22Rv1 (cell line): ENCODE results near the gene LRCH1.

Source experiments
- H3K27ac ChIP-seq: fragments of 450-650 bp; 2 replicates; pipeline ENCODE4 v1.5.1; 2017
- CTCF ChIP-seq: fragments of 450-650 bp; IDR thresholded peaks from 2 replicates; pipeline ENCODE4 v1.5.1; 2017; ENCODE audit warnings: mild to moderate bottlenecking
- ZFX ChIP-seq: fragments of 450-650 bp; IDR thresholded peaks from 2 replicates; pipeline ENCODE4 v1.6.1; 2017; ENCODE audit warnings: antibody characterized with exemption, borderline replicate concordance

LRCH1 gene

DNA sequence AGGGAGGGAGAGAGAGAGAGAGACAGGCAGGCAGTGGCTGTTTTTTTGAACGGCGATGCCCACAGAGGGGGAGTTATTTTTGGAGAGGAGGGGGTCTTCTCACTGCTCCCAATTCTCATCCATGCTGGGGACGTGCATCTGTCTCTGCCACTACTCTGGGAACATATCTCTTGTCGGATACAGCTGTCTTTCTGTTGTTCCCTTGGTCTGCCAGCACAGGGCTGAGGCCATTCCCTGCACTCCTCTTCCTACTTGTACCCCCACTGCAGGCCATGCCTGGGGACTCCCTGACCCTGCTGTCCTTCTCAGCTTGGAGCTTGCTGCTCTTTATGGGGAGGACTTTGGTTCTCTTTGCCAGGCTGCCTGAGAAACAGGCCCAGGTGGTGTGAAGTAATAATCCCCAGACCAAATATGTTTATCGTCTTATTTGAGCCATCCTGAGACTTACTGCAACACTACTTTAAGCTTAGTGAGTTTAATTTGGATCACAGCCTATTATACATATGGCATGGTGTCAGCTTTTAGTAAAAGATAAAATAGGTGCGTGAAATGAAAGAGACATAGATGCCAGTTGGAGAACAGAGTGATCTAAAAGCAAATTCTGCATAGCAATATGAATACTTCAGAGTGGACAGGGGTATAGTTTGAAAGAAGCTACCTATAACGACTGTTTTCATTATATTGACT lies 19.1 kb downstream of the LRCH1 start:
- TF ChIP-seq ZFX, result no peak
- TF ChIP-seq CTCF, result no peak
- no peak overlapping the region for H3K27ac ChIP-seq

GRCh38 chr13:46572752-46573431 lies 19.9 kb downstream of the LRCH1 start:
- no peak overlapping the region for H3K27ac ChIP-seq

DNA sequence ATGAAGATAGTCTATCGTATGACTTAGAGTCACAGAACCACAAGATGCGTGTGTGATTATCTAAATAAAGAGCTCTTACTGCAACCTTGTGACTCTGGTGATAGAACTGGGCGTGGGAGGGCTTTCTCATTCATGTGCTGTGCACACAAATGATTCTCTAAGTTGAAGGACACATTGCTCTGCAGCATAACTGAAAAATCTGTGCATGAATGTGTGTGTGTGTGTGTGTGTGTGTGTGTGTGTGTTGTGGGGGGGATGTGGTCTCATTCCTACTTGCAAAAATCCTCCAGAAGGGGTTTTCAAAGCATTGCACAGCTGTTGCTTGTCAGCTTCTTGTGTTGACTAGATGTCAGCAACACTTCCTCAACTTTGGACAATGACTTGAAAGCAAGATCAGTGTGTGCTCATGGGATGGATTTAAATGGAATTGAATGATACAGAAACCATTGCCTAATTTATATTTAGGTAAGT lies 22.4 kb downstream of the LRCH1 start:
- TF ChIP-seq ZFX (no peak), CTCF (no peak)
- no peak overlapping the region for H3K27ac ChIP-seq

More at GRCh38 chr13:46572752-46573431, 19.9 kb downstream of the LRCH1 start:
- TF ChIP-seq ZFX, result no peak
- no peak for TF ChIP-seq CTCF

GRCh38 chr13:46575818-46576221 lies 22.9 kb downstream of the LRCH1 start:
- no peak overlapping the region for H3K27ac ChIP-seq
- TF ChIP-seq CTCF, result no peak
- no peak for TF ChIP-seq ZFX

GRCh38 chr13:46576762-46577161 lies 23.8 kb downstream of the LRCH1 start:
- H3K27ac ChIP-seq, result no peak overlapping the region
- no peak for TF ChIP-seq CTCF
- TF ChIP-seq ZFX, result no peak

DNA sequence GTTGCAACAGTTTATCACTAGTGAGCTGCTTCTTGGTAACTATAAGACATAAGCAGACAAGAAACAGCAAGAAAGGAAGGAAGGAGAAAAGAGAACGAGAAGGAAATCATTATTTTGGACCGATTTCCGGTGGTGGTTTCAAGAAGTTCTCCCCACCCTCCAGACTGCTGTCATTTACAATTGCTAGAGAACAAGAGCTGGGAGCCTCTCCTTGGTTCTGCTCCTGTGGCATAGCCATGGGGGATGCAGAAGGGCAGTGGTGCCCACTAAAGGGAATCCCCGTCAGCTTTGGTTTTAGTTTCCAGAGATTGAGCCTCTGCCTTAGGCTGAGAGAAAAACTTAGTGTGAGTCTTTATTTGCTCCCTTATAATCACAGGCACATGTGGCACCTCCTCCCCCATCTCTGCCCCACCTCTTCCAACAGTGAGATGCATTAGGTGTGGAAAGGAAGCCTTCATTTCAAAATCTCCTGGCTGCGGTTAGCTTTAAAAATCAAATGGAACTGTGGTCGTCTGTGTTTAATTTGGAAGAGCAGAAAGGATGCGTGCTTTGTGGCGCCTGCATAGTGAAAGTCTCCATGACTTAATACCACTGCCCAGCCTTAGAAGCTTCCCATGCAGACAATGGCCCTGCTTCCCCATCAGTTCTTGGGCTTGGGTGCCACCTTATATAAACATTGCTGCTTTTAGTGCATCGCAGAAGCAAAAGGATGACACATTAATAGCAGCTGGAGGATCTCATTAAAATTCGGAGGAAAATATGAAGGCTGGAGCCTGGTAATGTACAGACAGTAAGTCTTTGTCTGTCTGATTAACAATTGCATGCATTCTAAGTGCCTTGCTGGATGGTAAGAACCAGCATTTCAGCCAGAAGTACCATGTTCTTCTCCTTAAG lies 25.0 kb downstream of the LRCH1 start:
- no peak for TF ChIP-seq CTCF
- no peak for TF ChIP-seq ZFX

GRCh38 chr13:46578590-46578975 lies 25.6 kb downstream of the LRCH1 start:
- no peak for TF ChIP-seq ZFX
- TF ChIP-seq CTCF, result no peak
- H3K27ac ChIP-seq, result no peak overlapping the region

More for the DNA sequence above, 25.0 kb downstream of the LRCH1 start:
- H3K27ac ChIP-seq, result no peak overlapping the region
